Right atrium auricular region (tissue), 2 donors: ENCODE data around the gene GAL3ST2. TPM values are rescaled to one million over a fixed set of nuclear protein-coding genes. Genes with fewer than 3 reads are reported as not detected.

ENCODE experiments used
- DNase-seq: peaks from one replicate; pipeline ENCODE4 v3.0.0-alpha.2; 2019; ENCODE audit warnings: low spot score
- H3K27ac ChIP-seq, 2 donors: fragments of 200-600 bp; sonication (generic); 1 replicate in 1 of 2; 2 replicates in 1 of 2; pipeline ENCODE4 v1.5.1; 2016 to 2019
- H3K27me3 ChIP-seq, 2 donors: fragments of 200-600 bp; sonication (generic); one replicate each; pipeline versions ENCODE4 v1.5.1 to v1.6.0; 2017 to 2019
- H3K36me3 ChIP-seq: fragments of 200-600 bp; sonication (generic); one replicate; pipeline ENCODE4 v1.5.1; 2016
- H3K4me1 ChIP-seq, 2 donors: fragments of 200-600 bp; sonication (generic); one replicate each; pipeline versions ENCODE4 v1.5.1 to v1.6.0; 2017 to 2019
- H3K4me3 ChIP-seq, 2 donors: fragments of 200-600 bp; sonication (generic); 1 replicate in 1 of 2; 2 replicates in 1 of 2; pipeline ENCODE4 v1.5.1; 2017 to 2019; ENCODE audit warnings: mild to moderate bottlenecking in 1 of 2, moderate library complexity in 1 of 2
- H3K9me3 ChIP-seq, 2 donors: fragments of 200-600 bp; sonication (generic); one replicate each; pipeline ENCODE4 v1.5.1; 2019
- CTCF ChIP-seq, 2 donors: fragments of 200-600 bp; sonication (generic); IDR thresholded peaks; one replicate each; pipeline ENCODE4 v1.5.1; 2019; ENCODE audit warnings: antibody characterized with exemption in 2 of 2
- total RNA-seq, 2 donors: library from RNA; depleted of rRNA; stranded (reverse); fragments of >200 nt; gene quantifications; one replicate each; pipeline ENCODE4 v1.1.0, GENCODE V29; 2016

GAL3ST2 gene
- total RNA-seq, 2 donors from 2014 or later: 0.56 to 1.1 TPM

DNA sequence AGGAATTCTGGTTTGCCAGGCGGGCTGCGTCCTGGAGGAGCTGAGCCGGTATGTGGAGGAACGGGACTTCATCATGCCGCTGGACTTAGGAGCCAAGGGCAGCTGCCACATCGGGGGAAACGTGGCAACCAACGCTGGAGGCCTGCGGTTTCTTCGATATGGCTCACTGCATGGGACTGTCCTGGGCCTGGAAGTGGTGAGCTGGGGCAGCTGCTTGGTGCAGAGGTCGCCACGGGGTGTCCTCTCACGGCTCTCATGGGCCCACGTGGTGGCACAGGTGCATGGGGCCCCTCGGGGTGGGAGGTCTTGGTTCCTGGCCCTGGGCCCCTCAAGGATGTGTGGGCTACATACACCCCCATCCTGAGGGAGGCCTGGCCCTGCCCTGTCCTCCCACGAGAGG lies 33.0 kb upstream of the GAL3ST2 start:
- no peak overlapping the region for H3K4me3 ChIP-seq
- H3K4me1 ChIP-seq: no peaks in the 10 kb centered on the region
- TF ChIP-seq CTCF (IDR thresholded peaks at IDR 0.05): no peak
- no peaks in the 10 kb centered on the region for H3K27me3 ChIP-seq
- no peak for DNase-seq
- H3K27ac ChIP-seq: no peak overlapping the region
- no peaks in the 10 kb centered on the region for H3K9me3 ChIP-seq
- peaks cover 17% of the 10 kb centered on the region for H3K36me3 ChIP-seq

DNA sequence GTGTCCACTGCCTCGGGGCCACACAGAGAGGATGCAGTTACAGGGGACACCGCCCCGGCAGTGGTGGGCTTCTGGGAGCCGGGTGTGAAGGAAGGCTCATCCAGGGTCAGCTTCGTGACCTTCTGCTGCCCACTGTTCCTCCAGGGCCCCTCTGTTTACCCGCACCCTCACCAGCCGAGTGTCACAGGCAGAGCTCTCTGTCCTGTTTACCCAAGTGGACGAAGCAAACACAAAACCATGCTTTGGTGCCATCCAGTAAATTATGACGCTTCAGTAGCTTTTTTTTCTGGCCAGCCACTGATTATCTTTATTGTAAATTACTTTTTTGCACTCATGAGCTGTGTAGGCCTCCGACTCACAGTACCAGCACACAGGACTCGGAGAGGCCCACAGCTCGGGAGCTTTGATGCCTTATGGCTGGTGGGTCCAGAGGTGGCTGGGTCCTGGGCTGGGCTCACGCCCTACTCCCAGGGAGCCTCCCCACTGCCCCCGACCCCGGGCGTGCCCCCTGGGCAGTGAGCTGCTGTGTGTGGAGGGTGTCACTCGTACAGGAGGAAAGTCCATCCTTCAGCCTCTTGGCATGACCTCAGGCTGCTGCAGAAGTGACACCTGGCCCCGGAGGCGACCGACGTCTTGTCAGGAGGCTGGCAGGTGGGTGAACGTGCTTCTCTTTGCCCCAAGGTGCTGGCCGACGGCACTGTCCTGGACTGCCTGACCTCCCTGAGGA lies 32.4 kb upstream of the GAL3ST2 start:
- no peaks in the 10 kb centered on the region for H3K27me3 ChIP-seq
- H3K36me3 ChIP-seq: peaks cover 23% of the 10 kb centered on the region
- no peaks in the 10 kb centered on the region for H3K9me3 ChIP-seq
- no peak for TF ChIP-seq CTCF (IDR thresholded peaks at IDR 0.05)
- no peak overlapping the region for H3K27ac ChIP-seq
- no peaks in the 10 kb centered on the region for H3K4me1 ChIP-seq
- no peak for DNase-seq
- H3K4me3 ChIP-seq: no peak overlapping the region

DNA sequence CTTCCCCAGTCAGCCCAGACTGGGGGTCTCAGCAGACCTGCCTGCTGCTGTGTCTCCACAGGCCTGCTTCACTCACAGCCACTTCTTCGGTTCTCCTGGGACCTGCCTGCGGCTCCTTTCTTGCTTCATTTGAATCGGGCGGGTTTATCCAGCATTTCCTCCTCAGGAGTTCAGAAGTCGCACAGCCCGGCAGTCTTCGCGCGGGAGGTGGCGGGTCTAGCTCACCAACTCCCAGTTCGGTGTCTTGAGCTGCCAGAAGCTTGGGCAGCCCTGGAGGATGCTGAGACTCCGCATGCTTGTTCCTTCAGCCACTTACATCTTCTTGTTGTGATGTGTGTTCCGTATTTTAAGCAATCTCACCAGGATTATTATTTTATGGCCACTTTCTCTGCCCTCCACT lies 31.3 kb upstream of the GAL3ST2 start:
- Histone ChIP-seq H3K36me3 (peaks cover 24% of the 10 kb centered on the region), H3K9me3 (no peaks in the 10 kb centered on the region), H3K4me3 (no peak overlapping the region), H3K4me1 (no peaks in the 10 kb centered on the region), H3K27me3 (no peaks in the 10 kb centered on the region), H3K27ac (no peak overlapping the region)
- no peak for DNase-seq
- TF ChIP-seq CTCF (IDR thresholded peaks at IDR 0.05): no peak

DNA sequence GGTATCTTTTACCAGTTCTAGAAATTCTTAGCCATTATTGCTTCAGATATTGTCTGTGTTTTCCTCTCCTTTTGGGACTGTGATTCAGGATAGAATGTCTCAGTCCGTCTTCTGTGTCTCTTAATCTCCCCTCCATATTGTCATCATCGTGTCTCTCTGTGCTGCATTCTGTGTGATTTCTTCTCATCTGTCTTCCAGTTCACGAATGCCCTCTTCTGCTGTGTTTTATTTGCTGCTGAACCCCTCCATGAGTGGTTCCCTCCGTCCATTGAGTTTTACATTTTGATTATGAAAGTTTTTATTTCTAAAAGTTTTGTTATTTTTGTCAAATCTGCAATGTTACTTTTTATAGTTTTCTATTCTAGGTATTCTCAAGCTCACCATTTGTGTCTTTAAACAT lies 30.5 kb upstream of the GAL3ST2 start:
- Histone ChIP-seq H3K4me1 (no peaks in the 10 kb centered on the region), H3K4me3 (no peak overlapping the region), H3K27ac (no peak overlapping the region), H3K9me3 (no peaks in the 10 kb centered on the region), H3K27me3 (no peaks in the 10 kb centered on the region), H3K36me3 (peaks cover 24% of the 10 kb centered on the region)
- no peak for TF ChIP-seq CTCF (IDR thresholded peaks at IDR 0.05)
- no peak for DNase-seq

DNA sequence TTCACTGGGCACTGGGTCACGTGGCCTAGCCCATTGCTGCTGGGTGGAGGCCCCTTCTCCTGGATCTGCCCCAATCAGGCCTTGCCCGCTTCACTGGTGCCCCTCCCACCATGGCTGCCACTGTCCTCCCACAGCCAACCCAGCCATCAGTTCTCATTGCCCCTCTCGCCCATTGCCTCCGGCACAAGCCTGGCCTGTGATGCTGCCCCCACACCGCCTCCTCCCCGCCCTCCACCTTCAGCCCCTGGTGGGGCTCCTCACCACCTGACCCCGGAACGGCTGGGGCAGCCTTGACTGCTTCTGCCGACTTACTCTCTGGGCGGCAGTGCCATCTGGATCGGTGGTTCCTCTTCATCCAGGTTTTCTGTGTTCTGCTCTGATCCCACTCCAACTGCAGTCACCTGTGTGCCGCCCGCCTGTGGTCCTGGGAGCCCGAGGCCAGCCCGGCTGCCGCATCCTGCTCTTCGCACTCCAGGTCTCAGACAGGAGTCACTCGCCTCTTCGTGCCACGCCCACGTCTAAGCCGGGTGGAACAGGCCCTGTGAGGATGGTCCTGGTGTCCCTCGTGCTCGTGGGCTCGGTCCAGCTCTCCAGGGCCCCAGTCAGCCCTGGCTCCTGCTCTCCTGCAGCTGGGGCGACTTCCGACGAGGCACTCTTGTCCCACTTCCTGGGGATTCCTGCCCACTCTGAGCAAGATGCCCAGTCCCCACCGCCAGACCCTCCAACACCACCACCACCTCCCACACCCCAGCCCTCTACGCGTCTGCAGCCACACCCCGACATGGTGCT lies 28.0 kb upstream of the GAL3ST2 start:
- Histone ChIP-seq H3K9me3 (no peaks in the 10 kb centered on the region), H3K27me3 (no peaks in the 10 kb centered on the region), H3K4me1 (no peaks in the 10 kb centered on the region), H3K27ac (no peak overlapping the region), H3K4me3 (no peak overlapping the region), H3K36me3 (peaks cover 28% of the 10 kb centered on the region)
- TF ChIP-seq CTCF (IDR thresholded peaks at IDR 0.05): no peak
- no peak for DNase-seq
